HUES64 (cell line): ENCODE measurements around the gene CCT8.

Source experiments
- H3K27ac ChIP-seq: 2 replicates; pipeline ENCODE4 v1.7.0; 2013; ENCODE audit warnings: low read depth, low read length, inconsistent platforms
- H3K27me3 ChIP-seq: 2 replicates; pipeline ENCODE4 v1.6.1; 2013; ENCODE audit warnings: mild to moderate bottlenecking, low read length; ENCODE audit not compliant: insufficient read depth
- H3K36me3 ChIP-seq: 2 replicates; pipeline ENCODE4 v1.6.1; 2013; ENCODE audit warnings: mild to moderate bottlenecking, low read length; ENCODE audit not compliant: insufficient read depth
- H3K4me1 ChIP-seq: 2 replicates; pipeline ENCODE4 v1.6.1; 2013; ENCODE audit warnings: mild to moderate bottlenecking, low read length, moderate library complexity; ENCODE audit not compliant: insufficient read depth
- H3K4me3 ChIP-seq: 2 replicates; pipeline ENCODE4 v1.5.1; 2013; ENCODE audit warnings: mild to moderate bottlenecking, low read length, moderate library complexity
- H3K9ac ChIP-seq: 2 replicates; pipeline ENCODE4 v1.6.1; 2013; ENCODE audit warnings: mild to moderate bottlenecking, low read depth, low read length
- H3K9me3 ChIP-seq: 2 replicates; pipeline ENCODE4 v1.6.1; 2013; ENCODE audit warnings: low read depth, low read length; ENCODE audit not compliant: insufficient read depth
- WGBS: fragments of 150-250, 120-280 bp; methylation state at CpG from one replicate; pipeline ENCODE4 v1.1.7; 2013; ENCODE audit warnings: missing lambda C conversion rate; 5-methylcytosine and 5-hydroxymethylcytosine counted together

The CCT8 gene

GRCh38 chr21:29092102-29092959, 18.9 kb upstream of the CCT8 start:
- H3K36me3 ChIP-seq: no peaks in the 10 kb centered on the region
- no peak overlapping the region for H3K9ac ChIP-seq
- H3K4me3 ChIP-seq: no peak overlapping the region
- 82% methylated on average over 9 of the region's 9 CpGs for WGBS
- 0 out of 2 replicates have a peak, but pooled peaks cover 7% of the 10 kb centered on the region for H3K4me1 ChIP-seq
- H3K27ac ChIP-seq: no peak overlapping the region
- H3K9me3 ChIP-seq: no peaks in the 10 kb centered on the region
- no peaks in the 10 kb centered on the region for H3K27me3 ChIP-seq

GRCh38 chr21:29091033-29091432, 17.6 kb upstream of the CCT8 start:
- Histone ChIP-seq H3K9ac (no peak overlapping the region), H3K9me3 (no peaks in the 10 kb centered on the region), H3K4me1 (peaks cover 8% of the 10 kb centered on the region; the same call in 1 of the 2 replicates), H3K27ac (no peak overlapping the region), H3K27me3 (no peaks in the 10 kb centered on the region), H3K36me3 (no peaks in the 10 kb centered on the region), H3K4me3 (no peak overlapping the region)
- WGBS: no CpG with 5 or more reads among the region's 1 CpG

DNA sequence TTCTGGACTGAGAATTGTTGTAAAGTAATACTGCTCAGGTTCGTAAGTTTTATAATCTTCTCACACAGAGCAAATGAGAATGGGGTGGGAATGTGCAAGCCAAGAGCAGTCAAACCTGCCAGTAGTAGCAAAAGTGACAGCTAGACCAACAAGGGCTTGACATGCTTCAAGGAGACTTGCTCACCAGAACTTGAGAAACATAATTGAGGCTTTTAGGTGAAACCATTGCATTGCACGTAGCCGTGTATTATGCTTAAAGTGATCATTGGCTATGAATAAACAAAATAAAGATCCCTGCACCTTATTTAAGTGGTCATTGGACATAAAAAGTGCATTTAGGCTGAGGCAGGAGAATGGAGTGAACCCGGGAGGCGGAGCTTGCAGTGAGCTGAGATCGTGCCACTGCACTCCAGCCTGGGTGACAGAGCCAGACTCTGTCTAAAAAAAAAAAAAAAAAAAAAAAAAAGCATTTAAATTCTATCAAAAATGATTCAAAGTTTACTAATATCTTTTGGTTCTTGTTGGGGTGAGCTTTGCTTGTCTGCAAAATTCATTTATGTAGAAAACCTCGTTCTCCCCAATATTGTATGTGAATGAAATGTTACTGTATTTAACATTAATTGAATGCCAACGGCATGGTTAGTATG, 11.8 kb upstream of the CCT8 start:
- 80% methylated on average over 7 of the region's 8 CpGs for WGBS
- Histone ChIP-seq H3K9me3 (no peaks in the 10 kb centered on the region), H3K4me3 (no peak overlapping the region), H3K27me3 (no peaks in the 10 kb centered on the region), H3K36me3 (no peaks in the 10 kb centered on the region), H3K9ac (no peak overlapping the region), H3K4me1 (peaks cover 7% of the 10 kb centered on the region; the same call in 1 of the 2 replicates), H3K27ac (no peak overlapping the region)

GRCh38 chr21:29084372-29084771, 10.9 kb upstream of the CCT8 start:
- H3K27ac ChIP-seq: no peak overlapping the region
- H3K36me3 ChIP-seq: no peaks in the 10 kb centered on the region
- no peaks in the 10 kb centered on the region for H3K27me3 ChIP-seq
- no peak overlapping the region for H3K4me3 ChIP-seq
- peaks cover 7% of the 10 kb centered on the region; the same call in 1 of the 2 replicates for H3K4me1 ChIP-seq
- WGBS: 100% methylated on average over 1 of the region's 2 CpGs
- no peaks in the 10 kb centered on the region for H3K9me3 ChIP-seq
- H3K9ac ChIP-seq: no peak overlapping the region

DNA sequence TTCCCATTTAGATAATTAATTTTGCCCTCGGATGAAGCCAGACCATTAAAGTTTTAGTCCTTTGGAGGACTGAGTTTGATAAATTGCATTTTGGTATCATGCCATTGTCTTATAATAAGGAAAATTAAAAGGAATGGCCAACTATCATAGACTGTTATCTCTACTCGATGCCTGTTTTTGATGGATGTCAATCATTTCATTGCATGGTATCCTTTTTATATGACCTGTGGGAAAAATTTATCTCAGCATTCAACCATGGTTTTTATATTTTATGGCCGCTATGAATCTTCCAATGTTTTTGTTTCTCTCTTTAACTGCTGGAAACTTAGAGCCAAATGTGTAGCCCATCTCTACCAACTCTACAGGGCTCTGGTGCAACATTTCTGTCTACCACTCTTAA, 9.9 kb upstream of the CCT8 start:
- over 99% methylated on average over 3 of the region's 3 CpGs for WGBS
- H3K27ac ChIP-seq: no peak overlapping the region
- H3K4me1 ChIP-seq: peaks cover 7% of the 10 kb centered on the region; the same call in 1 of the 2 replicates
- no peak overlapping the region for H3K9ac ChIP-seq
- H3K36me3 ChIP-seq: no peaks in the 10 kb centered on the region
- H3K9me3 ChIP-seq: no peaks in the 10 kb centered on the region
- H3K4me3 ChIP-seq: no peak overlapping the region
- H3K27me3 ChIP-seq: no peaks in the 10 kb centered on the region

GRCh38 chr21:29082046-29082815, 8.8 kb upstream of the CCT8 start:
- H3K9ac ChIP-seq: no peak overlapping the region
- H3K27me3 ChIP-seq: no peaks in the 10 kb centered on the region
- H3K9me3 ChIP-seq: no peaks in the 10 kb centered on the region
- no peak overlapping the region for H3K4me3 ChIP-seq
- 94% methylated on average over 3 of the region's 3 CpGs for WGBS
- H3K4me1 ChIP-seq: peaks cover 7% of the 10 kb centered on the region; the same call in 1 of the 2 replicates
- no peaks in the 10 kb centered on the region for H3K36me3 ChIP-seq
- no peak overlapping the region for H3K27ac ChIP-seq

DNA sequence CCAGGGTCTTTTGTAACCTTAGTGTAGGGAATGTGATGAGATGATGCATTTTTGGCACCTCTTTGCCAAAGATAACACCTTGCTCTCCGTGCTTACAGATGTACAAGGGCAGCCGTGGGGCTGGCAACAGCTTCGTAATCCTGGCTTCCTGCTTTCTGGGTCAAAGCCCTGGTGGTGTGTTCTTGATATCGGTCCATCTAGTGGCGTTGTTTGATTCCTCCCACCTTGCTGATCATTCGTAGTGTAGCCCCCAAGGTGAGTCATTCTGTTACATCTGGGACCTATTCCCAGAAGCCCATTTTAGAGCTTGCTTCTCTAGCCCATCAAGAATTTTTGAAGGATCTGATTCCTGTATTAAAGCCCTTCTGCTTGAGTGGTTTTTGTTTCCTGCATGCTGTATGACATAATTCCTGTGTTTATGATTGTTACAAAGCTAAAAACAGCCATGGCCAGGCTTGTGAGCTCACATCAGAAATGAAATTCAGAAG, 7.0 kb upstream of the CCT8 start:
- Histone ChIP-seq H3K27me3 (no peaks in the 10 kb centered on the region), H3K4me1 (peaks cover under 1% of the 10 kb centered on the region; the same call in 1 of the 2 replicates), H3K9ac (no peak overlapping the region), H3K36me3 (no peaks in the 10 kb centered on the region), H3K27ac (no peak overlapping the region), H3K4me3 (no peak overlapping the region), H3K9me3 (no peaks in the 10 kb centered on the region)
- 90% methylated on average over 6 of the region's 6 CpGs for WGBS

- Histone ChIP-seq H3K9me3 (no peaks in the 10 kb centered on the region), H3K27me3 (no peaks in the 10 kb centered on the region), H3K27ac (no peak overlapping the region), H3K4me3 (no peak overlapping the region), H3K36me3 (no peaks in the 10 kb centered on the region), H3K4me1 (no peaks in the 10 kb centered on the region), H3K9ac (no peak overlapping the region)
- 91% methylated on average over 8 of the region's 8 CpGs for WGBS
Observed at GRCh38 chr21:29078869-29079767, 5.7 kb upstream of the CCT8 start.

GRCh38 chr21:29077651-29078090, 4.2 kb upstream of the CCT8 start:
- WGBS: 92% methylated on average over 6 of the region's 6 CpGs
- Histone ChIP-seq H3K27me3 (no peaks in the 10 kb centered on the region), H3K9me3 (no peaks in the 10 kb centered on the region), H3K36me3 (no peaks in the 10 kb centered on the region), H3K27ac (no peak overlapping the region), H3K4me1 (no peaks in the 10 kb centered on the region), H3K4me3 (no peak overlapping the region), H3K9ac (no peak overlapping the region)
